Neural crest cell (in vitro differentiated cells): ENCODE measurements around the gene GAS2L1. TPM values are rescaled to one million over a fixed set of nuclear protein-coding genes. Genes with fewer than 3 reads are reported as not detected.

ENCODE experiments used
- DNase-seq: peaks from one replicate; pipeline ENCODE4 v3.0.0; 2021; ENCODE audit warnings: low read depth, mixed read lengths, low spot score
- H3K27ac Mint-ChIP-seq: one replicate; pipeline ENCODE4 v1.8.0; 2021; ENCODE audit warnings: mild to moderate bottlenecking, mixed read lengths; ENCODE audit not compliant: unreplicated experiment
- H3K27me3 Mint-ChIP-seq: 2 replicates; pipeline ENCODE4 v1.8.0; 2021; ENCODE audit warnings: low read depth, mild to moderate bottlenecking, mixed read lengths
- H3K36me3 Mint-ChIP-seq: 2 replicates; pipeline ENCODE4 v1.8.0; 2021; ENCODE audit warnings: low read depth, mild to moderate bottlenecking, mixed read lengths
- H3K4me1 Mint-ChIP-seq: 2 replicates; pipeline ENCODE4 v1.8.0; 2021; ENCODE audit warnings: mixed read lengths
- H3K4me3 Mint-ChIP-seq: one replicate; pipeline ENCODE4 v1.8.0; 2021; ENCODE audit warnings: mild to moderate bottlenecking, mixed read lengths
- H3K9me3 Mint-ChIP-seq: 2 replicates; pipeline ENCODE4 v1.8.0; 2021; ENCODE audit warnings: mixed read lengths
- CTCF ChIP-seq: fragments of 200-600 bp; sonication (generic); conservative IDR thresholded peaks from 2 replicates; pipeline ENCODE4 v1.5.0; 2021; ENCODE audit warnings: antibody characterized with exemption, mild to moderate bottlenecking
- total RNA-seq: library from RNA; stranded (reverse); gene quantifications from 2 replicates; pipeline ENCODE4 v1.2.1, GENCODE V29; 2021

Gene GAS2L1
- total RNA-seq, 1 donor from 2014 or later = 8.9 TPM

DNA sequence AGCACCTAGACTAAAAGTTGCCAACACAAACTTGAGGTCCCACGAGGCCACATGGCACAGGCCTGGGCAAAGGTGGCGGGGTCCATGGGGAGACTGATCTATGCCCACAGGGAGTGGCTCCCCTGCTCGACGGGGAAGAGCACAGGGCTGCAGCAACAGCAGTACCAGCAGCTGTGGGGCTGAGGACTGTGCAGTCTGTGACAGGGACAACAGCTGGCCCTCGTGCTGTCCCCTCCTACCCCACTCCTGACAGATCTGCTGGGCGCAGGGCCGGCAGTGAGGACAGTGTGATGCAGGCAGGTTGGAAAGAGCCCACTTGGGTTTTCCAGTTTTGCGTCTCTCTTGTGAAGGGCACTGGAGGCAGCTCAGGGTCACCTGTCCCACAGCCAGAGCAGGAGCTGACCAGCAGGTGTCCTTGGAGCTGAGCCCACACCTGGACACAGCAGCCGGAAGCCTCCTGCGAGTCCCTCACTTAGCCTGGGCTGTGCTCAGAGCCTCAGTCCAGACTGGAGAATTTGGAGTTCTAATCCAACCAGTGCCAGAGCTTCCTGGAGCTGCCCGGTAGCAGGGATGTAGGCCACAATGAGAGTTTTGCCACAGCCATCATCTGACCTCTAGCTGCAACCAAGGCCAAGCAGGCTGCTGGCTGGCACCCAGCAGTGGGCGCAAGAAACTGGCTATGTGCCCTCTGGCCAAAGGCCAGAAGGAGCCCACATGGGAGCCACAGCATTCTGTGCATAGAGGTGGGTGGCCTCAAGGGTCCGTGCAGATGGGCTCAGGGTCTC, 3.6 kb upstream of the GAS2L1 start:
- peaks cover 20% of the 10 kb centered on the region for H3K36me3 Mint-ChIP-seq
- peaks cover 5% of the 10 kb centered on the region for H3K27me3 Mint-ChIP-seq
- peaks cover 8% of the 10 kb centered on the region for H3K4me1 Mint-ChIP-seq
- TF ChIP-seq CTCF = no peak
- peak overlapping the region; percentile 72 for H3K4me3 Mint-ChIP-seq
- H3K9me3 Mint-ChIP-seq = no peaks in the 10 kb centered on the region
- H3K27ac Mint-ChIP-seq = peak overlapping the region; percentile 57
- DNase-seq = no peak

DNA sequence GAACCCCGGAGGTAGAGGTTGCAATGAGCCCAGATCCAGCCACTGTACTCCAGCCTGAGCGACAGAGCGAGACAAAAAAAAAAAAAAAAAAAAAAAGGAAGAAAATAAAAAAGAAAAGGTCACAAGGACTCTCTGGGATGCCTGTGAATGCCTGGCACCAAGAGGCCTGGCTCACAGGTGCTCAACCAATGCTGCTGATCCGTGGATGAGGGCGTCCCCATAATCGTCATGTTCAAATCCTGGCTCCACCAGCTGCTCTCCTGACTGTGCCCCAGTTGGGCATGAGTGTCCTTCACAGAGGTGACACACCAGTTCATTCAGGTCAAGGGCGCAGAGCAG, 645 bp upstream of the GAS2L1 start:
- H3K27ac Mint-ChIP-seq = no peak overlapping the region
- H3K27me3 Mint-ChIP-seq = peaks cover 5% of the 10 kb centered on the region
- H3K9me3 Mint-ChIP-seq = no peaks in the 10 kb centered on the region
- no peak for TF ChIP-seq CTCF
- peaks cover 4% of the 10 kb centered on the region for H3K36me3 Mint-ChIP-seq
- DNase-seq = no peak
- H3K4me3 Mint-ChIP-seq = peak overlapping the region; percentile 89
- H3K4me1 Mint-ChIP-seq = peaks cover 8% of the 10 kb centered on the region

- DNase-seq = peak; percentile 79
Measured at GRCh38 chr22:29306835-29307595, 565 bp downstream of the GAS2L1 start.

DNA sequence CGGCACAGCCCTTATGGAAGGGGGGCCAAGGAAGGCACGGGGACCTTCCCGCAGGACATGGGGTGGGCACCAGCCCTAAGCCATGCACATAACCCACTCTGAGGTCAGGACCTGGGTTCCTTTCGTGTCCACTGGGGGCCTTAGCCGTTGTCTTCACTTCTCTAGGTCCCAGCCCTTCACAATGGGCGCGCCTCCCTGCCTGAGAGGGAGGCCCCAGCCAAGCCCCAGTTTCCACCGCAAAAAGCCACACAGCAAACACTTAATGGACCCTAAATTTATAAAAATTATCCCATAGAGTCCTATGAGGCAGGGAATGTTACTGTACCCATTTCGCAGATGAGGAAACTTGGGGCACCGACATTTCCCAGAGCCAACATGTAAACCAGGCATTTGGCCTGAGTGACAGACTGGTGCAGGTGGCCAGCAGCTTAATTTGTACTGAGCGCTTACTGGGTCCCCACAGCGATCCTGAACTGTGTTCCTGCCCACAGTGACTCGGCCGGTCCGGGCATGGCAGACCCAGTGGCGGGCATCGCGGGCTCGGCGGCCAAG, 1.2 kb downstream of the GAS2L1 start:
- Mint-ChIP-seq H3K36me3 (no peaks in the 10 kb centered on the region), H3K4me1 (peaks cover 16% of the 10 kb centered on the region), H3K27me3 (peaks cover 8% of the 10 kb centered on the region), H3K4me3 (peak overlapping the region; percentile 90), H3K27ac (peak overlapping the region; percentile 75), H3K9me3 (no peaks in the 10 kb centered on the region)
- DNase-seq = no peak
- TF ChIP-seq CTCF = peak; percentile 7

More at GRCh38 chr22:29306835-29307595, 565 bp downstream of the GAS2L1 start:
- Mint-ChIP-seq H3K9me3 (no peaks in the 10 kb centered on the region), H3K4me1 (peaks cover 12% of the 10 kb centered on the region), H3K4me3 (peak overlapping the region; percentile 90), H3K27me3 (peaks cover 5% of the 10 kb centered on the region), H3K27ac (peak overlapping the region; percentile 75), H3K36me3 (no peaks in the 10 kb centered on the region)
- peak; percentile 11 for TF ChIP-seq CTCF

DNA sequence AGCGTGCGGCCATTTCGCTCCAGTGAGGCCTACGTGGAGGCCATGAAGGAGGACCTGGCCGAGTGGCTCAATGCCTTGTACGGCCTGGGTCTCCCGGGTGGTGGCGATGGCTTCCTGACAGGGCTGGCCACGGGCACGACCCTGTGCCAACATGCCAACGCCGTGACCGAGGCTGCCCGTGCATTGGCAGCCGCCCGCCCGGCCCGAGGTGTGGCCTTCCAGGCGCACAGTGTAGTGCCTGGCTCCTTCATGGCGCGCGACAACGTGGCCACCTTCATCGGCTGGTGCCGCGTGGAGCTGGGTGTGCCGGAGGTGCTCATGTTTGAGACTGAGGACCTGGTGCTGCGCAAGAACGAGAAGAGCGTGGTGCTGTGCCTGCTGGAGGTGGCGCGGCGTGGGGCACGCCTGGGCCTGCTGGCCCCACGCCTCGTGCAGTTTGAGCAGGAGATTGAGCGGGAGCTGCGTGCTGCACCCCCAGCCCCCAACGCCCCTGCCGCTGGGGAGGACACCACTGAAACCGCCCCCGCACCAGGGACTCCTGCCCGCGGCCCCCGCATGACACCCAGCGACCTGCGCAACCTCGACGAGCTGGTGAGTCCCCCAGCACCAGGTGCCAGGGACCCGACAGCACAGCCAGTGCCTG, 1.8 kb downstream of the GAS2L1 start:
- Mint-ChIP-seq H3K27ac (no peak overlapping the region), H3K9me3 (no peaks in the 10 kb centered on the region), H3K4me1 (peaks cover 20% of the 10 kb centered on the region), H3K27me3 (peaks cover 14% of the 10 kb centered on the region), H3K4me3 (peak overlapping the region; percentile 66), H3K36me3 (no peaks in the 10 kb centered on the region)
- TF ChIP-seq CTCF = no peak
- DNase-seq = no peak
